NCI-H524 treated with DMSO at 0.1 percent for 48 hours (cell line): ENCODE results near the gene FSIP1.

Experiments
- DNase-seq: peaks from one replicate; lab custom pipeline; 2025; lab: John Stamatoyannopoulos, UW

Gene FSIP1

DNA sequence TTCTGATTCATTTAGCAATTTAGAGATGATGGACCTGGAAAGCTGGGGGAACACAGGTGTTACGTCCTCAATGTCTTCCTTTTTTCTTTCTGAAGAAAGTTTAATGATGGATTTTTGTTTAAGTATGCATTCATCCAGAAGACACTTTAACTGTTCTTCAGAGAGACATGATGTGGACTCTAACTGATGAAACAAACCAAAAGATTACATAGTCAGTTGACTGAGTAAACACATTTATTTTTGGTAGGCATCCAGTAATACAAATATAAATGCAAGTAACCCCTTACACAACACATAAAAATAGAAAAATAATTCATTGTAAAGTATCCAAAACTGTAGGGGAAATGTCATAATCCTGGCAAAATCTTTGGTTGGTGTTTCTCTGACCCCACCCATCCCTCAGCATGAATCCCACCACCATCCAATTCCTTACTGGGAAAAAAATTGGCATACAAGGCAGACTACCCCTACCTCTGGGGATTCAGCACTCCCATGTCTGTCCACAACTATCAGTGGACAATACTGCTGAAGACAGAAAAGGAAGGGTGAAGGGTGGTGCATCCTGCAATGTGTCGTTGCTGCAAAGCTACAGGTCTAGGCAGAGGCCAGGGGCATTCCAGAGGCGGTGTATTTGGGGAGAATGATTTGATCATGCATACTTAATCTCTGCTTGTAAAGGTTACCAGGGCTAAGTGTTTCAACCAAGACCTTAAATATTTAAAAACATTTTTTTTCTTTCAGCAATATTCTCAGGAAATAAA, 164.4 kb downstream of the FSIP1 start:
- no peak for DNase-seq

DNA sequence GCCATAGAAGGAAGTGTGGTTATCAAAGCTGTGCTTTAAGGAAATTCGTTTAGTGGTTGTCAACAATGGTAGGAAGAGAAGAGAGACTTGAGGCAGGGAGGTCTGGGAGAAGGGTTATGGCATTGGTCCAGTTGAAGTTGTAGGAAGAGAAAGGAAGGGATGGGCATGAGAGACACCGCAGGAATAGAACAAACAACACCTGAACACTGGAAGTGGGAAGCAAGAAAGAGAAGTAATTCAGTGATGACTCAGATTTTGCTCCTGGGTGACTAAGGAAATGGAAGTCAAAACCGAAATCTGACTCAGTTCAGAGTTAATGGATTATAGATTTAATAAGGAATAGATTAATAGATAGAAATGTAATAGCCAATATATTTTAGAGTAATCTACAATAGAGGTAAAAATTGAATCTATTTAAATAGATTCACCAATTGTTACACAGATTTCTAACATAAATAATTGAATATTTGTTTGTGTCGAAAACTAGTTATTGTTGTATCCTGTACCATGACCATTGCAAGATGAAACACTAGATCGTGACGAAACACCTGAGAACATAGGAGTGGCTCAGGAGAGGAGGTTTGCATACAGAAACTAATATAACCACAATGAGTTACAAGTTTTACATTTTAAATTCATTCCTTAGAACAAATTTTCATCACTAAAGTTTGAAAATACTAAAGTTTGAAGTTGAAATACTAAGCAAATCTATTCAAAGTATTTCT, 165.7 kb downstream of the FSIP1 start:
- DNase-seq: no peak

GRCh38 chr15:39613861-39614260, 168.8 kb downstream of the FSIP1 start:
- no peak for DNase-seq

GRCh38 chr15:39613271-39613670, 169.4 kb downstream of the FSIP1 start:
- DNase-seq: no peak

GRCh38 chr15:39610665-39611064, 172.0 kb downstream of the FSIP1 start:
- DNase-seq: no peak

GRCh38 chr15:39609166-39609916, 173.3 kb downstream of the FSIP1 start:
- DNase-seq: no peak

GRCh38 chr15:39608185-39609139, 174.2 kb downstream of the FSIP1 start:
- DNase-seq: no peak

GRCh38 chr15:39605146-39605545, 177.5 kb downstream of the FSIP1 start:
- no peak for DNase-seq

DNA sequence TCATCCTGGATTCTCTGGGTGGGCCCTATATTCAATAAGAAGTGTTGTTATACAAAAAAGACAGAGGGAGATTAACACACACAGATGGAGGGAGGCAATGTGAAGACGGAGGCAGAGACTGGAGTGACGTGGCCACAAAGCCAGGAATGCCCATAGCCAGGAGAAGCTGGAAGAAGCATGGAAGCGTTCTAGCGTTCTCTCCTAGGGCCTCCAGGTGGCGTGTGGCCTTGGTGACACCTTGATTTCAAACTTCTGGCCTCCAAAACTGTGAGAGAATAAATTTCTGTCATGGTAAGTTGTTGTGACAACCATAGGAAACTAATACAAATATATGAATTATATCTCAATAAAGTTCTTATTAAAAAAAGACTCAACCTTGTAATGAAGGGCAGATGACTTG, 180.5 kb downstream of the FSIP1 start:
- no peak for DNase-seq

GRCh38 chr15:39599871-39600270, 182.8 kb downstream of the FSIP1 start:
- no peak for DNase-seq

DNA sequence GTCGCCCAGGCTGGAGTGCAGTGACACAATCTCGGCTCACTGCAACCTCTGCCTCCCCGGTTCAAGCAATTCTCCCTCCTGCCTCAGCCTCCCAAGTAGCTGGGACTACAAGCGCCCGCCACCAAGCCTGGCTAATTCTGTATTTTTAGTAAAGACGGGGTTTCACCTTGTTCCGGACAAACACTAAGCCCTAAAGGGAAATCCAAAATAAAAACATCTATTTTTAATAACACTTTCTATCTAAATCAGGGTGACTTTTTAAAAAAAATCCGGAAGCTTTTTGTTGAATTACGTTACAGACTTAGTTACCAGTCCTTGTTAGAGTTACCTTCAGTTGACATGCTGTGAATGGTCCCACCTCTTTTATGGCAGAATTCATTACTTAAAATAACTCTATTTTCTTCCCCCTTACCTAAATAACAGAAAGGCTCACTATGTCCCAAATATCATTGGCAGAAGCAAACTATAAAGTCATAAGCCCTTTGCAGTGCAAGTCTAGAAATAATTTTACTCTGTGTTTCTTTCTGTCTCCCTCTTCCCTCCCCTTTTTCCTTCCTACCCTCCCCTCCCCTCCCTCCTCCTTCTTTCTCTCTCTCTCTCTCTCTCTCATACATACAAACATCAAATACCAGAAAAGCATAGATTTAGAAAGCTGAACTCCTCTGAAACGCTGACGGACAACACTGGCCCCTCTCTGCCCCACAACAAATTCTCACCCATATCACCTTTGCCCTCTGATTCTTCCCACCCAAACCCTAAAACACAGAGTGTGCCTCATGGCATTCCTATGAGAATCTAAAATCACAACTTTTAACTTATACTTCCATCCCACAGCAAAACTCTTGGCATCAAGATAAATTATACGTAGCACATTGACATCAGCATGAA, 183.4 kb downstream of the FSIP1 start:
- no peak for DNase-seq

DNA sequence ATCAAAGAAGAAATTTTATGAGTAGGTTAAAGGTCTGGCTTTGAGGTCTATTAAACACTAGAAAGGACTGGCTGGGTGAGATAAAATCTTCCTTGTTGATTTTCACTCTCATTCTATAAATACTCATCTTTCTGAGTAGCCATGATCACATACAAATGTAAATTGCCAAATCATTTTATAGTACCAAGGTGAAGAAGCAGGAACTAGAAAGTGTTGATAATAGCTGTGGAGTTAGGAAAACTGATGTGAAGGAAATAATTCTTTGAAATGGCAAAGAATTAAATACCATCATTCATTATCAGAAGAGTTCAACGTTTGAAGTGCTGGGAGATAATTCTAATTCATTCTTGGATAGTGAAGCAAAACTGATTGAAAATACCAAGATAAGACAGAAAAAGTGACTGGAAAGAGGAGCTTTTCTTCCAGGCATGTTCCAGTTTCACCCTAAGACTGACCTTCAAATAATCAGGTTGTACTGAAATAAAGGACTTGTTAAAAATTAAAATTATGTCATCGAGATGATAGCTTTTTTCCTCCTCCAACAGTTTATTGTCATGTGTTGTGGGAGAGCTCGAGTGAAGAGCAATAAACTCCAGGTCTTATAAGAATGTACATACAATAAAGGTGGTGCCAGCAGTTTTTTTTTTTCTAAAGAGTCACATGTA, 184.3 kb downstream of the FSIP1 start:
- no peak for DNase-seq

GRCh38 chr15:39597751-39598185, 184.9 kb downstream of the FSIP1 start:
- no peak for DNase-seq

GRCh38 chr15:39597336-39597735, 185.3 kb downstream of the FSIP1 start:
- DNase-seq: no peak

DNA sequence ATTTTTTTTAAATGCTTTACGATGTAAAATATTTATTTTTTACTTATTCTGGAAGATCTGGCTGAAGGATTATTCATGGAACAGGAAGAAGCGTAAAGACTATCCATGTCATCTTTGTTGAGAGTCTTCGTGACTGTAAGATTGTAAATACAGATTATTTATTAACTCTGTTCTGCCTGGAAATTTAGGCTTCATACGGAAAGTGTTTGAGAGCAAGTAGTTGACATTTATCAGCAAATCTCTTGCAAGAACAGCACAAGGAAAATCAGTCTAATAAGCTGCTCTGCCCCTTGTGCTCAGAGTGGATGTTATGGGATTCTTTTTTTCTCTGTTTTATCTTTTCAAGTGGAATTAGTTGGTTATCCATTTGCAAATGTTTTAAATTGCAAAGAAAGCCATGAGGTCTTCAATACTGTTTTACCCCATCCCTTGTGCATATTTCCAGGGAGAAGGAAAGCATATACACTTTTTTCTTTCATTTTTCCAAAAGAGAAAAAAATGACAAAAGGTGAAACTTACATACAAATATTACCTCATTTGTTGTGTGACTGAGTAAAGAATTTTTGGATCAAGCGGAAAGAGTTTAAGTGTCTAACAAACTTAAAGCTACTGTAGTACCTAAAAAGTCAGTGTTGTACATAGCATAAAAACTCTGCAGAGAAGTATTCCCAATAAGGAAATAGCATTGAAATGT, 186.1 kb downstream of the FSIP1 start:
- no peak for DNase-seq

- DNase-seq: no peak
These were observed 187.1 kb downstream of the FSIP1 start for GRCh38 chr15:39595338-39596221.

GRCh38 chr15:39594446-39595337, 187.9 kb downstream of the FSIP1 start:
- no peak for DNase-seq
